GM12878 (cell line): ENCODE measurements around the gene SURF4. TPM values are rescaled to one million over a fixed set of nuclear protein-coding genes. Genes with fewer than 3 reads are reported as not detected.
"Not testable (repeated sequence)": the region's sequence is repeated elsewhere in the genome, so short reads cannot be mapped to it uniquely, and the experiment has no call there.

Source experiments
- ATAC-seq: fragments of 200-7000 bp; cut with Tn5 transposase; 3 replicates; pipeline ENCODE4 v1.9.1; 2020; ENCODE audit warnings: mild to moderate bottlenecking, moderate library complexity
- BruUV-seq: library from RNA; stranded (reverse); fragments of 400-500 nt; replicated peaks from 2 replicates; lab custom pipeline; 2021; lab: Mats Ljungman, UMichigan
- CTCF ChIA-PET: fragments of 300-600 bp; sonication (Branson Sonifier 250); formaldehyde crosslinking; extraction: SDS; loops from one replicate; lab custom pipeline; 2021; ENCODE audit warnings: inconsistent platforms; lab: Yijun Ruan, JAX
- POLR2A ChIA-PET: fragments of 350-600 bp; formaldehyde crosslinking; extraction: SDS; loops from one replicate; lab custom pipeline; 2021; ENCODE audit warnings: inconsistent platforms; lab: Charles Lee
- RAD21 ChIA-PET: fragments of 300-600 bp; sonication (Branson Sonifier 250); formaldehyde crosslinking; loops from one replicate; lab custom pipeline; 2023; ENCODE audit warnings: antibody characterized with exemption; ENCODE audit not compliant: unreplicated experiment; lab: Charles Lee
- SMC1A ChIA-PET: fragments of 300-600 bp; sonication (Branson Sonifier 250); formaldehyde crosslinking; loops from one replicate; lab custom pipeline; 2023; ENCODE audit not compliant: unreplicated experiment, uncharacterized antibody; lab: Charles Lee
- DNase-seq: peaks from one replicate; pipeline ENCODE4 v3.0.0-alpha.2; 2011; ENCODE audit warnings: low read depth, low spot score
- FAIRE-seq: peaks from 3 replicates; lab custom pipeline; 2011; peaks lifted over from hg19 to GRCh38; lab: Jason Lieb, UNC
- H2AFZ ChIP-seq: 2 replicates; pipeline ENCODE4 v1.6.0; 2011; ENCODE audit warnings: low read depth, low read length, control low read depth; ENCODE audit not compliant: control insufficient read depth
- H3K27ac ChIP-seq: 2 replicates; pipeline ENCODE4 v1.5.1; 2011; ENCODE audit warnings: control low read depth; ENCODE audit not compliant: control insufficient read depth, insufficient read depth
- H3K27me3 ChIP-seq, 2 experiments: replicated peaks in 1 of 2; 2 replicates each; pipeline versions ENCODE4 v1.6.0 to v1.6.1; 2011; ENCODE audit warnings: low read length in 1 of 2; ENCODE audit not compliant: control insufficient read depth in 2 of 2, insufficient read depth in 2 of 2
- H3K36me3 ChIP-seq, 2 experiments: 2 replicates each; pipeline ENCODE4 v1.5.1; 2011; ENCODE audit warnings: low read length in 1 of 2; ENCODE audit not compliant: control insufficient read depth in 2 of 2, insufficient read depth in 2 of 2
- H3K4me1 ChIP-seq: 2 replicates; pipeline ENCODE4 v1.6.1; 2011; ENCODE audit warnings: mild to moderate bottlenecking, low read length, moderate library complexity, mixed read lengths; ENCODE audit not compliant: control insufficient read depth, insufficient read depth
- H3K4me2 ChIP-seq: 2 replicates; pipeline ENCODE4 v1.6.0; 2011; ENCODE audit warnings: control low read depth; ENCODE audit not compliant: control insufficient read depth, insufficient read depth
- H3K4me3 ChIP-seq: fragments of 200-600 bp; sonication (generic); 2 replicates; pipeline ENCODE4 v1.5.1; 2016
- H3K79me2 ChIP-seq: 2 replicates; pipeline ENCODE4 v1.6.0; 2011; ENCODE audit warnings: low read length; ENCODE audit not compliant: control insufficient read depth, insufficient read depth
- H3K9ac ChIP-seq: 2 replicates; pipeline ENCODE4 v1.8.0; 2011; ENCODE audit warnings: low read length, control low read depth, mixed read lengths; ENCODE audit not compliant: control insufficient read depth, insufficient read depth
- H3K9me3 ChIP-seq: replicated peaks from 3 replicates; pipeline ENCODE4 v1.5.1; 2011; ENCODE audit warnings: mild to moderate bottlenecking, low read length; ENCODE audit not compliant: control insufficient read depth, insufficient read depth
- H4K20me1 ChIP-seq: 2 replicates; pipeline ENCODE4 v1.6.0; 2011; ENCODE audit not compliant: control insufficient read depth, insufficient read depth
- POLR2A ChIP-seq: IDR thresholded peaks from 2 replicates; pipeline ENCODE4 v1.6.1; 2011; ENCODE audit warnings: low read depth, mild to moderate bottlenecking, low read length
- POLR2AphosphoS5 ChIP-seq: IDR thresholded peaks from 2 replicates; pipeline ENCODE4 v1.6.1; 2011; ENCODE audit warnings: mild to moderate bottlenecking, low read length, inconsistent platforms
- ZNF217 ChIP-seq: fragments of 450-650 bp; IDR thresholded peaks from 2 replicates; pipeline ENCODE4 v1.6.1; 2017; ENCODE audit warnings: antibody characterized with exemption, mild to moderate bottlenecking
- WGBS: methylation state at CpG from one replicate; pipeline ENCODE4 v1.1.6; 2016; ENCODE audit warnings: low lambda C conversion rate; ENCODE audit not compliant: insufficient replicate concordance, insufficient coverage; ENCODE audit errors: missing lambda C conversion rate; 5-methylcytosine and 5-hydroxymethylcytosine counted together
- in situ Hi-C: fragments of 300-500 bp; cut with MboI; formaldehyde crosslinking; loops from 9 replicates; pipeline ENCODE4 v1.14.3; 2018; ENCODE audit warnings: mixed read lengths
- intact Hi-C: fragments of 100-400 bp; cut with micrococcal nuclease; formaldehyde crosslinking; loops from one replicate; pipeline ENCODE4 v1.14.2; 2022; ENCODE audit not compliant: unreplicated experiment
- polyA plus RNA-seq, 11 experiments: library from polyadenylated mRNA; depleted of rRNA in 4 of 11; unstranded in 6 of 11; stranded (reverse) in 5 of 11; fragments of >200 nt; fragmentation: Nextera tagmentation in 4 of 11; fragmentation: Illumina TruSeq in 1 of 11; extraction: Ambion mirVana in 4 of 11; extraction: Trizol in 1 of 11; gene quantifications; 1 replicate in 1 of 11; 2 replicates in 10 of 11; pipeline versions ENCODE4 v1.2.1 to v1.2.3, GENCODE V29; 2011 to 2016; ENCODE audit warnings: inconsistent platforms in 2 of 11, missing spikeins in 2 of 11, low read depth in 1 of 11
- total RNA-seq, 4 experiments: library from RNA; depleted of rRNA in 3 of 4; stranded (reverse); fragments of >200 nt in 3 of 4; fragmentation: Illumina TruSeq in 1 of 4; extraction: Trizol in 1 of 4; gene quantifications; 2 replicates each; pipeline versions ENCODE4 v1.2.1 to v1.2.3, GENCODE V29; 2013 to 2021

The SURF4 gene
- total and polyA plus RNA-seq, 10 of the 15 experiments (the other 5 are each of a cell fraction or from before 2014, with no cell fraction given), result 6.4 to 134 (median 78.7) TPM

GRCh38 chr9:133327834-133328484 lies 47.9 kb downstream of the SURF4 start:
- no peaks in the 10 kb centered on the region; the same call in 2 of the 3 replicates for H3K9me3 ChIP-seq
- 81% methylated on average over 10 of the region's 10 CpGs for WGBS
- H3K79me2 ChIP-seq, result no peaks in the 10 kb centered on the region; the same call in 1 of the 2 replicates
- H3K9ac ChIP-seq, result no peak overlapping the region
- no peak overlapping the region for H3K27ac ChIP-seq
- ChIA-PET POLR2A (no interaction called here), RAD21 (no interaction called here), SMC1A (no interaction called here), CTCF (no interaction called here)
- in situ Hi-C loops (no loop called here), intact Hi-C loops (loop anchor here (10.0 kb wide), 1 partner anchor 143 kb away; no protein-coding TSS in a partner anchor)
- no peaks in the 10 kb centered on the region for H3K27me3 ChIP-seq
- no peak for ATAC-seq
- no peaks in the 10 kb centered on the region; the same call in 1 of the 2 replicates for H3K4me1 ChIP-seq
- H3K4me3 ChIP-seq, result no peak overlapping the region
- peaks cover 11 to 14% of the 10 kb centered on the region in 2 experiments; a peak in 3 of 4 replicates for H3K36me3 ChIP-seq
- DNase-seq, result no peak
- TF ChIP-seq POLR2A (peak; percentile 54; the same call in 1 of the 2 replicates), ZNF217 (no peak), POLR2AphosphoS5 (peak; percentile 42; the same call in 1 of the 2 replicates)
- no TSS peak for BruUV-seq
- no peaks in the 10 kb centered on the region for H4K20me1 ChIP-seq
- H2AFZ ChIP-seq, result no peak overlapping the region
- no peak for FAIRE-seq
- H3K4me2 ChIP-seq, result no peak overlapping the region

- not testable (repeated sequence) for ATAC-seq
Measured at GRCh38 chr9:133327021-133327420, 48.8 kb downstream of the SURF4 start.

More at GRCh38 chr9:133327021-133327420, 48.8 kb downstream of the SURF4 start:
- FAIRE-seq, H3K4me2 ChIP-seq, H3K4me3 ChIP-seq, H3K27ac ChIP-seq, H3K9ac ChIP-seq, BruUV-seq, RAD21 ChIA-PET, CTCF ChIA-PET, POLR2A ChIA-PET, H4K20me1 ChIP-seq, H3K79me2 ChIP-seq, H3K9me3 ChIP-seq, H3K27me3 ChIP-seq, in situ Hi-C loops, H3K36me3 ChIP-seq, H3K4me1 ChIP-seq, H2AFZ ChIP-seq, SMC1A ChIA-PET, DNase-seq: not testable (repeated sequence)
- intact Hi-C loops, result loop anchor here (10.0 kb wide), 1 partner anchor 142 kb away; no protein-coding TSS in a partner anchor
- 96% methylated on average over 6 of the region's 6 CpGs for WGBS
